ENCODE data around the gene TMEM175.

The TMEM175 gene

GRCh38 chr4:959338-960139 lies 27.3 kb downstream of the TMEM175 start:
- TF ChIP-seq REST (IDR thresholded peaks at IDR 0.05; ENCODE audit: insufficient replicate concordance, low read depth) (no peak), CTCF (IDR thresholded peaks at IDR 0.05; ENCODE audit: insufficient read depth, low read length) (no peak), SPI1 (IDR thresholded peaks at IDR 0.05; ENCODE audit: borderline replicate concordance, low read depth) (no peak), POLR2AphosphoS5 (IDR thresholded peaks at IDR 0.05; ENCODE audit: low read depth) (no peak), GABPA (IDR thresholded peaks at IDR 0.05; ENCODE audit: low read depth) (no peak)
- DNase-seq (ENCODE audit: low read depth in 1 of 2, low spot score in 1 of 2), result no peak

GRCh38 chr4:960140-960635 lies 27.9 kb downstream of the TMEM175 start:
- H3K4me3 ChIP-seq (replicated peaks; ENCODE audit: insufficient read depth, low read length), result no peak overlapping the region
- no peak for TF ChIP-seq SPI1 (IDR thresholded peaks at IDR 0.05; ENCODE audit: borderline replicate concordance, low read depth)
- no peak for TF ChIP-seq GABPA (IDR thresholded peaks at IDR 0.05; ENCODE audit: low read depth)
- TF ChIP-seq POLR2AphosphoS5 (IDR thresholded peaks at IDR 0.05; ENCODE audit: low read depth), result no peak
- TF ChIP-seq CTCF (IDR thresholded peaks at IDR 0.05; ENCODE audit: insufficient read depth, low read length), result no peak
- TF ChIP-seq REST (IDR thresholded peaks at IDR 0.05; ENCODE audit: insufficient replicate concordance, low read depth), result no peak
- no peaks in the 10 kb centered on the region for H3K27me3 ChIP-seq (ENCODE audit: insufficient read depth, poor library complexity, severe bottlenecking)
- no peak overlapping the region for H3K27ac ChIP-seq (replicated peaks)
- DNase-seq (ENCODE audit: low read depth in 1 of 2, low spot score in 1 of 2), result no peak

More at GRCh38 chr4:959338-960139, 27.3 kb downstream of the TMEM175 start:
- Histone ChIP-seq H3K4me3 (replicated peaks; ENCODE audit: insufficient read depth, low read length) (no peak overlapping the region), H3K27me3 (ENCODE audit: insufficient read depth, poor library complexity, severe bottlenecking) (no peaks in the 10 kb centered on the region), H3K27ac (replicated peaks) (no peak overlapping the region)

- no peak for DNase-seq (ENCODE audit: low read depth in 1 of 2, low spot score in 1 of 2)
- no peak overlapping the region for H3K4me3 ChIP-seq (replicated peaks; ENCODE audit: insufficient read depth, low read length)
- no peaks in the 10 kb centered on the region for H3K27me3 ChIP-seq (ENCODE audit: insufficient read depth, poor library complexity, severe bottlenecking)
- TF ChIP-seq POLR2AphosphoS5 (IDR thresholded peaks at IDR 0.05; ENCODE audit: low read depth), result no peak
- TF ChIP-seq GABPA (IDR thresholded peaks at IDR 0.05; ENCODE audit: low read depth), result no peak
- no peak for TF ChIP-seq CTCF (IDR thresholded peaks at IDR 0.05; ENCODE audit: insufficient read depth, low read length)
- no peak for TF ChIP-seq SPI1 (IDR thresholded peaks at IDR 0.05; ENCODE audit: borderline replicate concordance, low read depth)
- no peak for TF ChIP-seq REST (IDR thresholded peaks at IDR 0.05; ENCODE audit: insufficient replicate concordance, low read depth)
- no peak overlapping the region for H3K27ac ChIP-seq (replicated peaks)
Measured at GRCh38 chr4:960636-961350, 28.5 kb downstream of the TMEM175 start.

Measured in HL-60 (cell line).